Mesothelial cell of epicardium (in vitro differentiated cells): ENCODE results near the gene SFMBT1. TPM values are rescaled to one million over a fixed set of nuclear protein-coding genes. Genes with fewer than 3 reads are reported as not detected.

Experiments
- DNase-seq, 2 experiments: peaks; one replicate each; pipeline ENCODE4 v3.0.0; 2021; ENCODE audit warnings: low spot score in 2 of 2; ENCODE audit not compliant: unreplicated experiment in 2 of 2
- H3K27ac Mint-ChIP-seq: 2 replicates; pipeline ENCODE4 v1.8.0; 2021; ENCODE audit warnings: mixed read lengths
- H3K27me3 Mint-ChIP-seq: 2 replicates; pipeline ENCODE4 v1.8.0; 2021; ENCODE audit warnings: low read depth, mixed read lengths
- H3K36me3 Mint-ChIP-seq: 2 replicates; pipeline ENCODE4 v1.8.0; 2021; ENCODE audit warnings: mixed read lengths
- H3K4me1 Mint-ChIP-seq: 2 replicates; pipeline ENCODE4 v1.8.0; 2021; ENCODE audit warnings: mixed read lengths
- H3K4me3 Mint-ChIP-seq: 2 replicates; pipeline ENCODE4 v1.8.0; 2021; ENCODE audit warnings: mild to moderate bottlenecking, moderate library complexity, mixed read lengths
- H3K9me3 Mint-ChIP-seq: 2 replicates; pipeline ENCODE4 v1.8.0; 2021; ENCODE audit warnings: mixed read lengths
- CTCF ChIP-seq: fragments of 200-600 bp; sonication (generic); IDR thresholded peaks from one replicate; pipeline ENCODE4 v1.5.0; 2021; ENCODE audit warnings: antibody characterized with exemption; ENCODE audit not compliant: unreplicated experiment
- total RNA-seq: library from RNA; stranded (reverse); gene quantifications from 3 replicates; pipeline ENCODE4 v1.2.1, GENCODE V29; 2021

Gene SFMBT1
- total RNA-seq, 1 donor from 2014 or later = 4.4 TPM

- Mint-ChIP-seq H3K4me3 (no peak overlapping the region), H3K27me3 (no peaks in the 10 kb centered on the region), H3K36me3 (no peaks in the 10 kb centered on the region), H3K4me1 (no peaks in the 10 kb centered on the region), H3K27ac (no peak overlapping the region), H3K9me3 (peaks cover 3% of the 10 kb centered on the region)
- TF ChIP-seq CTCF = no peak
- no peak for DNase-seq
These were observed 18.5 kb downstream of the SFMBT1 start for GRCh38 chr3:53027254-53027844.

- peaks cover 4% of the 10 kb centered on the region for H3K9me3 Mint-ChIP-seq
- no peak overlapping the region for H3K4me3 Mint-ChIP-seq
- H3K27me3 Mint-ChIP-seq = no peaks in the 10 kb centered on the region
- no peak for TF ChIP-seq CTCF
- no peaks in the 10 kb centered on the region for H3K36me3 Mint-ChIP-seq
- no peaks in the 10 kb centered on the region for H3K4me1 Mint-ChIP-seq
- no peak for DNase-seq
- H3K27ac Mint-ChIP-seq = no peak overlapping the region
These were observed 19.3 kb downstream of the SFMBT1 start for GRCh38 chr3:53026382-53027162.

- no peak overlapping the region for H3K27ac Mint-ChIP-seq
- DNase-seq = no peak
- H3K4me3 Mint-ChIP-seq = no peak overlapping the region
- H3K36me3 Mint-ChIP-seq = no peaks in the 10 kb centered on the region
- no peaks in the 10 kb centered on the region for H3K4me1 Mint-ChIP-seq
- no peaks in the 10 kb centered on the region for H3K27me3 Mint-ChIP-seq
- TF ChIP-seq CTCF = no peak
- peaks cover 4% of the 10 kb centered on the region for H3K9me3 Mint-ChIP-seq
These were observed 21.6 kb downstream of the SFMBT1 start for GRCh38 chr3:53024315-53024714.

- DNase-seq = no peak
- Mint-ChIP-seq H3K27me3 (no peaks in the 10 kb centered on the region), H3K4me1 (no peaks in the 10 kb centered on the region), H3K27ac (no peak overlapping the region), H3K9me3 (peaks cover 4% of the 10 kb centered on the region), H3K4me3 (no peak overlapping the region), H3K36me3 (no peaks in the 10 kb centered on the region)
- no peak for TF ChIP-seq CTCF
These were observed 22.6 kb downstream of the SFMBT1 start for GRCh38 chr3:53023072-53023823.

- Mint-ChIP-seq H3K36me3 (no peaks in the 10 kb centered on the region), H3K4me1 (no peaks in the 10 kb centered on the region), H3K4me3 (no peak overlapping the region), H3K27me3 (no peaks in the 10 kb centered on the region), H3K27ac (no peak overlapping the region), H3K9me3 (peaks cover 4% of the 10 kb centered on the region)
- TF ChIP-seq CTCF = no peak
- no peak for DNase-seq
These were observed 23.2 kb downstream of the SFMBT1 start for GRCh38 chr3:53022647-53023046.
